ENCODE data around the gene GAS6. TPM values are rescaled to one million over a fixed set of nuclear protein-coding genes. Genes with fewer than 3 reads are reported as not detected.
"Not testable (repeated sequence)": the region's sequence is repeated elsewhere in the genome, so short reads cannot be mapped to it uniquely, and the experiment has no call there.

The GAS6 gene
- polyA plus RNA-seq, 3 donors: 32.3 to 151 (median 118) TPM

GRCh38 chr13:113806104-113806471 is 57.8 kb downstream of the GAS6 start:
- H3K27ac ChIP-seq (ENCODE audit: low read depth, low read length): no peak overlapping the region
- 81 to 95% (median 93%) methylated on average over 11 of the region's 11 CpGs for WGBS, 3 donors

DNA sequence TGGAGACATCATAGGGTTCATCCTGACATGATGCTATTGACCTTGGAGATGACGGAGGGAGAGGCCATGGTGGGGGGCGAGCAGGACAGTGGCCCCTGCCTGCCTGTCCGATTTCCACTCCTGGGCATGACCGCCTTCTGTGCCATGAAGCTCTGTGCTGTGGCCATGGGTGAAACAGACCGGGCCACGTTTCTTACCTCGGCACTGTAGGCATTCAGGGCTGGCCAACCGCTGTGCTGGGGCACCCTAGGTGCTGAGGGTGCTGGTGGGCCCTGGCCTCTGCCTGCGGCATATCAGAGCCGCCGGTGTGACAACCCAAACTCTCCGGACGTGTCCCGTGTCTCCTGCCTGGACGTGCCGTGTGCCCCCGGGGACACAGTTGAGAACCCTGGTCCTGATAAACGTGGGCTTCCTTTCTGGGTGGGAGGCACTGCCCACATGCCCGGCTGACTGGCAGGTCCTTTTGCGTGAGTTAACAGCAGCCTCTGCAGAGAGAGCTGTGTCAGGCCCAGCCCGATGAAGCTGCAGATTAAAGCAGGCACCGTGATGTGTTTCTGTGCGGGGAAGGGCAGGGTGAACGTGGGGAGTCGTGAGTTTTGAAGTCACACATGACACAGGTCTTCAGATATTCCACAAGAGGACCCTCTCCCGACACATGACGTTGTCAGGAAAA is 58.3 kb downstream of the GAS6 start:
- no peak overlapping the region for H3K27ac ChIP-seq (ENCODE audit: low read depth, low read length)
- WGBS, 3 donors: 84 to 91% (median 91%) methylated on average over 27 of the region's 27 CpGs

DNA sequence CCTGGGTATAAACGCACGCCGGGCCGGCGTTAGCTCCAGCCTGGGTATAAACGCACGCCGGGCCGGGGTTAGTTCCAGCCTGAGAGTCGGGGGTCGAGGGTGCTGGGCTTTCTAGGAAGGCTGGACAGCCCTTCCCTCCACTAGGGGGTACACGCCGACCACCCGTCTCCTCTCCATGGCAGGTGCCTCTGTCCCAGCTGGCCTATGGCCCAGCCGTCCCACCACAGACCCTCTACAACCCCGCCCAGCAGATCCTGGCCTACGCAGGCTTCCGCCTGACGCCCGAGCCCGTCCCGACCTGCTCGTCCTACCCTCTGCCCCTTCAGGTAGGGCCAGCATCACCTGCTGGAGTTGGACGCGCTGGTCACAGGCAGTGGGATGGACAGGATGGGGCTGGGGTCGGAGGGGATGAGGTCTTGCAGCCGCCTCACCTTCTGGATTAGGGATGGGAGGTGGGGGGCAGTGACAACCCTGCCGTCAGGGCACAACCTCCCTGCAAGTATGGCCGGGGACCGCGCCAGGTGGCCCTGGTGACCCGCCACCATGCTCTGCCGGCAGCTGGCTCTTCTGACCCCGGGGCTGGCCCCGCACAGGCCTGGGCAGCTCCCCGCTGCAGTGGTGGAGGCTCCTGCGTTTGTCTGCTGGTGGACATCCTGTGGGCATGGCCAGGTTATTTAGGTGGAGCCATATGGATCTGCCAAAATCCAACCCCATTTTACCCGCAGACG is 59.0 kb downstream of the GAS6 start:
- WGBS, 3 donors: 85 to 90% (median 90%) methylated on average over 39 of the region's 39 CpGs
- H3K27ac ChIP-seq (ENCODE audit: low read depth, low read length): no peak overlapping the region

- no peak overlapping the region for H3K27ac ChIP-seq (ENCODE audit: low read depth, low read length)
- WGBS, 3 donors: 84 to 88% (median 88%) methylated on average over 30 to 34 of the region's 34 CpGs
These were observed 59.7 kb downstream of the GAS6 start for GRCh38 chr13:113804017-113804702.

DNA sequence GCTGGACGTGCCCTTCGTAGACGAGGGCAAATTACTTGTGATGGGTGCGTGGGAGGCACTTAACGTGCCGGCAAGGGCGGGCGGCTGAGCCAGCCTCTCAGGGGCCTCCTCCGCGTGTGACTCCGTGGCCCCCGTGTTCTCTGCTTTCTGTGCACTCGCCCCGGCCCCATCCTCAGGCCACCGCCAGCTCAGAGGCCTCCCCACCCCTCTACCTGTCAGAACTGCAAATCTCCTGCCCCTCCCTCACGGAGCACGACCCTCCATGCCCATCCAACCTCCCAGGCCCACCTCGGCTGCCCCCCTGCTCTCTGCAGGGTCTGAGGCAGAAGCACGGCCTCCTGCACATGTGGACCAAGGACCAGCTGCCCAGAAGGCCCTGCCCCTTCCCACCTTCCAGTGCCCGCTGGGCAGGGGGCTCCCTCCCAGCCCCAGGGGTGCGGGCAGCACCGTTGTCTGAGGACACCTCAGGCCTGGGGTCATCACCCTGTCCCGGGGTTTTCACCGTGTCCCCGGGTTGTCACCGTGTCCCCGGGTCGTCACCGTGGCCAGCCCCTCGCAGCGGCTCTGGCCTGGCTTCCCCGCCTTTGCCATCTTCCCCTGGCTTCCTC is 60.4 kb downstream of the GAS6 start:
- no peak overlapping the region for H3K27ac ChIP-seq (ENCODE audit: low read depth, low read length)
- WGBS, 3 donors: 72 to 83% (median 79%) methylated on average over 30 to 32 of the region's 32 CpGs

- 58 to 76% (median 61%) methylated on average over 25 of the region's 25 CpGs for WGBS, 3 donors
These were observed 61.1 kb downstream of the GAS6 start for GRCh38 chr13:113802761-113803160.

GRCh38 chr13:113802090-113802531 is 61.8 kb downstream of the GAS6 start:
- 9 to 16% (median 15%) methylated on average over 11 to 15 of the region's 15 CpGs for WGBS, 3 donors
- no peak overlapping the region for H3K27ac ChIP-seq (ENCODE audit: low read depth, low read length)

More at GRCh38 chr13:113802761-113803160, 61.1 kb downstream of the GAS6 start:
- no peak overlapping the region for H3K27ac ChIP-seq (ENCODE audit: low read depth, low read length)

DNA sequence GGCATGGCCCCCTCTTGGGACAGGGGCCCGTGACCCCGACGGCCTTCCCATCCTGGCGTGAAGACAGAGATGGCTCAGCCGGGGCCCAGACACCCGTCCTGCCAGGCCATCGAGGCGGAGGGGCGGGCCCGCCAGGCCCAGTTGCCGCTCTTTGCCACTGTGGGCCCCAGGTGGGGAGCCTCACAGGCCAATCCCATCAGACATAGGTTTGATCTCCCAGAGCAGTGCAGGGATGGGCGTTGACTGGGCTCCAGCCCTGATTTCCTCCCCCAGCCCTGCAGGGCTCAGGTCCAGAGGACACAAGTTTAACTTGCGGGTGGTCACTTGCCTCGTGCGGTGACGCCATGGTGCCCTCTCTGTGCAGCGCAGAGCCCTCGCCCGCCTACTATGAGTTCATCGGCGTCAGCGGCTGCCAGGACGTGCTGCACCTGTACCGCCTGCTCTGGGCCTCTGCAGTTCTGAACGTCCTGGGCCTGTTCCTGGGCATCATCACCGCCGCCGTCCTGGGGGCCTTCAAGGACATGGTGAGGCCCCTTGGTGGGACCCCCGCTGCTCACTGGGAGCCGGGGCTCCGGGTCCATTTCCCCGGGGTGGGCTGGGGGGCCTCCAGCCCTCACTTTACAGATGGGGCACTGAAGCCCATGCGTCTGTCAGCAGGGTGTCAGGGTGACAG is 62.5 kb downstream of the GAS6 start:
- no peak overlapping the region for H3K27ac ChIP-seq (ENCODE audit: low read depth, low read length)
- WGBS, 3 donors: 85 to 89% (median 88%) methylated on average over 32 to 33 of the region's 33 CpGs

- 71 to 90% (median 87%) methylated on average over 10 of the region's 10 CpGs for WGBS, 3 donors
These were observed 63.3 kb downstream of the GAS6 start for GRCh38 chr13:113800576-113800926.

DNA sequence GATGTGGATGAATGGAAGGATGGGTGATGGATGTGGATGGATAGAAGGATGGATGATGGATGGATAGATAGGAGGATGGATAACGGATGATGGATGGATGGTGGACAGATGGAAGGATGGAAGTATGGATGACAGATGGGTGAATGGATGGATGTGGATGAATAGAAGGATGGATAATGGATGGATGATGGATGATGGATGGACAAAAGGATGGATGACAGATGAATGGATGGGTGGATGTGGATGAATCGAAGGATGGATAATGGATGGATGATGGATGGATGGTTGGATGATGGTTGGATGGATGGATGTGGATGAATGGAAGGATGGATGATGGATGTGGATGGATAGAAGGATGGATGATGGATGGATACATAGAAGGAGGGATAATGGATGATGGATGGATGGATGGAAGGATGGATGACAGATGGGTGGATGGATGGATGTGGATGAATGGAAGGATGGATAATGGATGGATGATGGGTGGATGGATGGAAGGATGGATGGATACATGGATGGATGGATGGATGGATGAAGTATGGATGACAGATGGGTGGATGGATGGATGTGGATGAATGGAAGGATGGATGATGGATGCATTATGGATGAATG is 65.6 kb downstream of the GAS6 start:
- WGBS, 3 donors: 71 to 93% (median 86%) methylated on average over 2 of the region's 2 CpGs
- H3K27ac ChIP-seq (ENCODE audit: low read depth, low read length): no peak overlapping the region

More at GRCh38 chr13:113800576-113800926, 63.3 kb downstream of the GAS6 start:
- no peak overlapping the region for H3K27ac ChIP-seq (ENCODE audit: low read depth, low read length)

DNA sequence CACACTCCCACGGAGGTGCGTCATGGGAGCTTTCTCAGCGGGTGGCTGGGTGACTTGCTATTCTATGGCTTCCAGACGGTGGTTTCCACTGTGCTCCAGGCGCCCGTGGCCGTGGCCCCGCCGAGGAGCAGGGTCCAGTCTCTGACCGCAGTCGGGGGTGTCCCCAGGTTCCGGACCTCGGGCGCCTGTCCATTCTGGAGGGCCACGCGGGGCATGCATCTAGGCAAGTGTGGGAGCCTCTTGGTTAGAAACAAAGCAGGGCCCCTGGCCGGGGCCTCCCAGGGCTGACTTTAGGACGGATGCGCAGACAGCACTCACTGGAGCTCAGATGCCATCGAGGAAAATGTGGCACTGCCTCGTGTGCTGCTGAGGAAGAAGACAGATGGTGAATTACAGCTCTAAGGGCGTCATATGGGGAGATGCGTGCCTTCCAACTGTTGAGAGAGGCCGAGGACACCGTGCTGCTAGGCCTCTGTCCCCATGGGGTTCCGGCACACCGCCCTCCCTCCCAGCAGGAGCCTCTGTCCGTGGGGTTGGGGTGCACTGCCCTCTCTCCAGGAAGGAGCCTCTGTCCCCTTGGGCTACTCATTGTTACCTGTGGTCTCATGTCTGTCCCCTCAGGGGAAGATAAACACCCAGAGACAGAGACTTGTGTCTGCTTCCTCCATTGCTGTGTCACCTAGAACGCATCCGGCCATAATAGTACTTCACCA is 66.8 kb downstream of the GAS6 start:
- no peak overlapping the region for H3K27ac ChIP-seq (ENCODE audit: low read depth, low read length)
- WGBS, 3 donors: 91 to 93% (median 93%) methylated on average over 28 to 30 of the region's 30 CpGs

DNA sequence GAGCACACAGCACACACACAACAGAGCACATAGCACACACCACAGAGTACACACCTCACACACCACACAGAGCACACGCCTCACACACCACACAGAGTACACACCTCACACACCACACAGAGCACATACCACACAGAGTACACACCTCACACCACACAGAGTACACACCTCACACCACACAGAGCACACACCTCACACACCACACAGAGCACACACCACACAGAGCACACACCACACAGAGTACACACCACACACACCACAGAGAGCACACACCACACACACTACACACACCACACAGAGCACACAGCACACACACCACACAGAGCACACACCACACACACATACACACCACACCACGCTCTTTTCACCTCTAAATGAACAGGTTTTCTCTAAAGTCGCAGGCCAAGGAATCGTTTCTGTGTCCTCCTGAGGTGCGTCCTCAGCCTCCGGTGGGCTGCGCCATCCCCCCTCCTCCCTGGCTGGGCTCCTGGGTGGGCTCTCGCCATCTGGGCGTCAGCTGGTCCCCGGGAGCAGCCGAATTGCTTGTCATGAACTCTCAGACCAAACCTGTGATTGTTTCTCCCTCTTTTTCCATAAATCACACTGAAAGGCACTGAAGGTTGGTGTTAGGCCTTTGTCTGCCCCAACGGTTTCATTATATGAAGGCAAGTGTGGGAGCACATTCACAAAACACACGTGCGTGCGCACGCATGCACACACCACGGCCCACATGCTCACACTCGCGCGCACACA is 67.5 kb downstream of the GAS6 start:
- H3K27ac ChIP-seq (ENCODE audit: low read depth, low read length): no peak overlapping the region
- WGBS, 3 donors: 74 to 85% (median 76%) methylated on average over 20 of the region's 20 CpGs

GRCh38 chr13:113795362-113795761 is 68.5 kb downstream of the GAS6 start:
- H3K27ac ChIP-seq (ENCODE audit: low read depth, low read length): not testable (repeated sequence)
- WGBS, 3 donors: 11 to 22% (median 13%) methylated on average over 1 of the region's 1 CpG

DNA sequence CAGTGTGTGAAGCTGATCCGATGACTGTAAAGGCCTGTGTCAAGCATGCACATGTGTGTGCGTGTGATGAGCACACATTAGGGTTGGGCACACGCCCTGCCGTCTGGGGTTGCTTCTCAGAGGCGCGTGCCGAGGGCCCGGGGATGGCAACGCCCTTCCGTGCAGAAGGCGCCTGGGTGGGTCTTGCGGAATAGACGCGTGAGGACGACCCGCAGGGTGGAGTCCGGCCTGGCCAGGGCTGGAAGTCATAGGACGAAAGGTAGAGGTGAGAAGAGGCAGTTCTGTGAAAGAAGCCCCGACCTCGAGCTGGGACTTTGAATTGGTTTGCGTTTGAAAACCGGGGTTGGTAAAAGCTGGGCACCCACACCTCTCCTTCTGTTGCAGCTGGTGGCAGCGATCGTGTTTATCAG is 69.1 kb downstream of the GAS6 start:
- no peak overlapping the region for H3K27ac ChIP-seq (ENCODE audit: low read depth, low read length)
- 77 to 91% (median 88%) methylated on average over 24 of the region's 24 CpGs for WGBS, 3 donors

DNA sequence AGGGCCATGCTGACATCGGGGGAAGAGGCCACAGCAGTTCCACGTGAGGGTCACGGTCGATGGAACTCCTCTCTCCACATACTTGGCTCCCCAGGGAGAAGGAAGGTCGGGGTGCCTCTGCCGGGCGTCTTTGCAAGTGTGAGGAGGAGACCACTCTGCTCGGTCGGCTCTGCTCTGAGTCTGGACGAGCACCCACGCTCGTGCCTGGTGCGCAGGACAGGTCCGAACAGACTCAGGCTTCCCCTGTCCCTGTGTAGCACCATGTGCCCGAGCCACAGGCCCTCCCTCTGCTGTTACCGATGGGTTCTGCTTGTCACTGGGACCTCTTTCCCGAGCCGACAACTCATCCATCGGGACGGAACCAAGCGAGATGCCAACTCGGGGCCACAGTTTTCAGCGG is 69.8 kb downstream of the GAS6 start:
- no peak overlapping the region for H3K27ac ChIP-seq (ENCODE audit: low read depth, low read length)
- 87 to 93% (median 90%) methylated on average over 20 to 23 of the region's 23 CpGs for WGBS, 3 donors

GRCh38 chr13:113793718-113794085 is 70.2 kb downstream of the GAS6 start:
- no peak overlapping the region for H3K27ac ChIP-seq (ENCODE audit: low read depth, low read length)
- 86 to 96% (median 95%) methylated on average over 14 to 15 of the region's 15 CpGs for WGBS, 3 donors

Data from adipose tissue (tissue), 3 donors.